ENCODE data around the gene GANAB. TPM values are rescaled to one million over a fixed set of nuclear protein-coding genes. Genes with fewer than 3 reads are reported as not detected.

GANAB gene
- total and polyA plus RNA-seq, 2 of the 4 experiments (the other 2 are of a cell fraction), result 209 to 344 TPM

GRCh38 chr11:62575837-62576236, 70.6 kb downstream of the GANAB start:
- POLR2A ChIA-PET (ENCODE audit: unreplicated experiment), result no interaction called here
- Histone ChIP-seq H3K23ac (ENCODE audit: low read depth, low read length) (peak overlapping the region; percentile 98; the same call in 1 of the 2 replicates), H3K27ac (ENCODE audit: insufficient read depth, low read length) (peak overlapping the region; percentile 91), H2AK9ac (replicated peaks; ENCODE audit: low read depth, low read length, poor library complexity) (peak overlapping the region; percentile 100), H3K18ac (ENCODE audit: low read depth, low read length) (no peak overlapping the region), H3K9ac (ENCODE audit: low read depth, low read length) (peak overlapping the region; percentile 96; the same call in 1 of the 2 replicates), H3K9me3 (ENCODE audit: control insufficient read depth, insufficient read depth, low read length) (no peaks in the 10 kb centered on the region), H3K4me1 (ENCODE audit: control insufficient read depth, insufficient read depth, low read length) (peaks cover 12% of the 10 kb centered on the region), H2BK15ac (ENCODE audit: low read depth, low read length) (no peak overlapping the region), H3K27me3 (ENCODE audit: control insufficient read depth, insufficient read depth, low read length) (no peaks in the 10 kb centered on the region), H2BK20ac (ENCODE audit: low read depth, low read length) (no peak overlapping the region), H4K20me1 (ENCODE audit: insufficient read depth, low read length) (peaks cover 23% of the 10 kb centered on the region), H3K4ac (ENCODE audit: low read depth, low read length) (peak overlapping the region; percentile 99), H3K14ac (replicated peaks; ENCODE audit: low read depth, low read length) (peak overlapping the region; percentile 100; the same call in 1 of the 2 replicates), H3K4me2 (ENCODE audit: low read depth, low read length) (peak overlapping the region; percentile 81; the same call in 1 of the 2 replicates), H3K79me1 (ENCODE audit: low read depth in 1 of 2, low read length in 2 of 2) (peaks cover 18 to 61% of the 10 kb centered on the region in 2 experiments), H3K9me1 (ENCODE audit: insufficient read depth, low read length) (peaks cover 11% of the 10 kb centered on the region), H4K91ac (ENCODE audit: insufficient read depth, low read depth, low read length) (0 out of 2 replicates have a peak overlapping the region, but pooled peaks have one; percentile 40), H2AFZ (replicated peaks; ENCODE audit: low read length, poor library complexity) (no peak overlapping the region), H3K36me3 (ENCODE audit: control insufficient read depth, insufficient read depth, low read length) (peaks cover 38% of the 10 kb centered on the region), H3K56ac (ENCODE audit: extremely low read depth, insufficient read depth, low read length) (no peak overlapping the region), H3K4me3 (ENCODE audit: insufficient read depth, low read depth, low read length) (no peak overlapping the region), H2BK5ac (ENCODE audit: low read depth, low read length, poor library complexity, severe bottlenecking) (peak overlapping the region; percentile 6), H2BK120ac (ENCODE audit: low read depth, low read length) (no peak overlapping the region), H4K8ac (ENCODE audit: low read depth in 2 of 2, low read length in 2 of 2) (peak overlapping the region in 1 of 2 experiments; percentile 99; a peak in 1 of 4 replicates), H4K5ac (ENCODE audit: low read depth, low read length) (no peak overlapping the region), H2AK5ac (ENCODE audit: low read depth, low read length) (0 out of 2 replicates have a peak overlapping the region, but pooled peaks have one; percentile 96)
- no peak for DNase-seq
- CTCF ChIA-PET, result no interaction called here
- BruUV-seq (replicated peaks), result no TSS peak
- intact Hi-C loops (cut with micrococcal nuclease) (no loop called here), in situ Hi-C loops (cut with MboI; ENCODE audit: low sequenced_read_pairs) (no loop called here), dilution Hi-C loops (cut with HindIII; ENCODE audit: low sequenced_read_pairs, unreplicated experiment) (no loop called here)
- 93% methylated on average over 8 of the region's 14 CpGs; no CpG with 5 or more reads in 1 of the 2 experiments for WGBS, 2 experiments (ENCODE audit: extremely low coverage in 2 of 2, insufficient read length in 1 of 2)
- ATAC-seq (ENCODE audit: low read depth), result no peak
- TF ChIP-seq POLR2A (IDR thresholded peaks at IDR 0.05; ENCODE audit: low read depth, low read length), result no peak
- TF ChIP-seq SMC3 (IDR thresholded peaks at IDR 0.05; ENCODE audit: low read depth, low read length), result no peak
- no peak for TF ChIP-seq RFX5 (IDR thresholded peaks at IDR 0.05; ENCODE audit: low read depth, low read length)
- TF ChIP-seq FOS (IDR thresholded peaks at IDR 0.05; ENCODE audit: low read depth, low read length), result no peak
- TF ChIP-seq, protein P1, sequence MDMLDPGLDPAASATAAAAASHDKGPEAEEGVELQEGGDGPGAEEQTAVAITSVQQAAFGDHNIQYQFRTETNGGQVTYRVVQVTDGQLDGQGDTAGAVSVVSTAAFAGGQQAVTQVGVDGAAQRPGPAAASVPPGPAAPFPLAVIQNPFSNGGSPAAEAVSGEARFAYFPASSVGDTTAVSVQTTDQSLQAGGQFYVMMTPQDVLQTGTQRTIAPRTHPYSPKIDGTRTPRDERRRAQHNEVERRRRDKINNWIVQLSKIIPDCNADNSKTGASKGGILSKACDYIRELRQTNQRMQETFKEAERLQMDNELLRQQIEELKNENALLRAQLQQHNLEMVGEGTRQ (IDR thresholded peaks at IDR 0.05; ENCODE audit: low read depth, low read length), result no peak
- no peak for TF ChIP-seq CEBPB (IDR thresholded peaks at IDR 0.05; ENCODE audit: low read depth, low read length)
- TF ChIP-seq MAZ (IDR thresholded peaks at IDR 0.05; ENCODE audit: borderline replicate concordance, low read depth, low read length), result no peak
- no peak for TF ChIP-seq MXI1 (IDR thresholded peaks at IDR 0.05; ENCODE audit: borderline replicate concordance, low read depth, low read length)
- TF ChIP-seq CTCF (conservative IDR thresholded peaks at IDR 0.05; ENCODE audit: low read depth, low read length), result no peak
